Stimulated activated CD8-positive, alpha-beta memory T cell treated with anti-CD3 and anti-CD28 coated beads, Interleukin-12 subunit alpha, Interleukin-12 subunit beta, amount 100 ng/mL, for 1 hour (primary cell): ENCODE data around the gene ZBTB7A.
A peak's percentile ranks its signal among the peaks of the same experiment; 100 is the strongest.

Source experiments
- DNase-seq: peaks from one replicate; pipeline ENCODE4 v3.0.0-alpha.2; 2020; ENCODE audit warnings: low read depth

Gene ZBTB7A

DNA sequence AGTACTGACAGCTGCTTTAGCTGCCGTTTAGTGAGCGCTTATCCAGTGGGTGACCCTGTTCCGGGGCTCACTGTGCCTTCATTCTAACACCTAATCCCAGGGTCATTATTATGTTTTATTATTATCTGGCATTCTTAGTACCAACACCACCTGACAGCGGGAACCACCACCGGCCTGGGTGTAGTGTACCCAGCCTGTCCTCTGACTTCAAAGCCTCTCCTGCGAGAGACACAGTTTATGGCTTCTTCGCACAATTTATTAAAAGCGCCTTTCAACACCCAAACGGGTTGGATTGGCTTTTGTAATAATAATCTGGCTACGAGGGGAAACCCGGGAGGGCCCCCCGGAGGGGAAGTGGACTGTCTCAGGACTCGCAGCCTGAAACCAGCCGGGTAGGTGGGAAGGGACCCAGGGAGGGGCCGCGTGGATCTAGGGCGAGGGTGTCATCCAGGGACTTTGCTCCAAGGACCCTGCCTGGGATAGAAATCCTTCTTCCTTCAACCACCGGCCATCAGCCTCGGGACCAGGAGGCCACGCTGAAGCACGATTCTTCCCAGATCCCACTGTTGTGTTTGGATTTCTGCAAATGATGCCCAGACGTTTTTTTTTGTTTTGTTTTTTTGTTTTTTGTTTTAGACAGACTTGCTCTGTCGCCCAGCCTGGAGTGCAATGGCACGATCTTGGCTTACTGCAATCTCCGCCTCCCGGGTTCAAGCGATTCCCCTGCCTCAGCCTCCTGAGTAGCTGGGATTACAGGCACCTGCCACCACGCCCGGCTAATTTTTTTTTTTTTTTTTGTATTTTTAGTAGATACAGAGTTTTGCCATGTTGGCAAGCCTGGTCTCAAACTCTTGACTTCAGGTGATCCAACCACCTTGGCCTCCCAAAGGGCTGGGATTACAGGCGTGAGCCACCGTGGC is 1.6 kb upstream of the ZBTB7A start:
- DNase-seq: no peak

DNA sequence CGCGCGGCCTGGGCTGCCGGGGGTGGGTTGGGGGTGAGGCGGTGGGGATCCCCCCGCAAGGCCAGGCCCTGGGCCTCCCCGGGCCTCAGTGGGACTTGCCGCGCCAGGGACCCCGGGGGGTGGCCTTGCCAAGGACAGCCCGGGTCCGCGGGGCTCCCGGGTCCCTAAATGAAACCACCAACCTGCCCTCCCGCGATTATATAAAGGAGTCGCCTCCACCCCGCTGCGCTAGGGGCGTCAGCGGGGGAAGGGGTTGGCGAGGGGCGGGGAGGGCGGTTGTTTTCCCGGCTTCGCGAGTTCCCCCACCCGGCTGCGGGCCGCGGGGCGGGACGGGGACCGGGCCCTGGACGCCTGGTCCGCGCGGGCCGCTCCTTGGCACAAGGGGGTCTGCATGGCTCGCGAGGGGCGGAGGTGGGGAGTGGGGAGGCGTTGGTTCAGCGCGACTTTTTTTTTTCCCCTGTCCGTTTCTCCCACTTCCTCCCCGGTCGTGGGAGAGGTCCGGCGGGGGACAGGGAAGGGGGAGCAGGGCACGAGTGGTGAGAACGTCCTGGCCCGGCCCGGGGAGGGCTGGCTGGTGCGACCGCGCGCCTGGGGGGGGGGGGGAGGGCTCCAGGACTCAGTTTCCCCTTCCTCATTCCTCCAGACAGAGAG is 822 bp upstream of the ZBTB7A start:
- no peak for DNase-seq

DNA sequence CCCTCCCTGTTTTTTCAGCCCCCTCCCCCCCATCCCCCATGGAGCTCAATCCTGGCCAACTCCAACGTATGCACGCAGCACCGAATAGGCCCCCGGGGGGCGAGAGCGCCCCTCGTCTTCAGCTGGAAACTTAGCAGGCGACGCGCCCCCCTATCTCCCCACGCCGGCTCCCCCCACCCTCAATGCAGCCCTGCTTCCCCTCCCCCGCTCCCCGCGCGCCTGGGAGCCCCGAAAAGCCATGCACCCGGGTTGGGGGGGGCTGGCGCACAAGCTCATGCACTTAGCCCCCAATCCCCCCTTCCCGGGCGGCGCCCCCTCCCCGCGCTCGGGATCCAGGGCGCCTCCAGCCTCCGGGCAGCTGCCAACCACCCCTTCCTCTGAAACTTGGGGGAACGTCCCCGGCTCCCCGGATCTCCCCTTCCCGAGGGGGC is 508 bp downstream of the ZBTB7A start:
- DNase-seq: no peak

DNA sequence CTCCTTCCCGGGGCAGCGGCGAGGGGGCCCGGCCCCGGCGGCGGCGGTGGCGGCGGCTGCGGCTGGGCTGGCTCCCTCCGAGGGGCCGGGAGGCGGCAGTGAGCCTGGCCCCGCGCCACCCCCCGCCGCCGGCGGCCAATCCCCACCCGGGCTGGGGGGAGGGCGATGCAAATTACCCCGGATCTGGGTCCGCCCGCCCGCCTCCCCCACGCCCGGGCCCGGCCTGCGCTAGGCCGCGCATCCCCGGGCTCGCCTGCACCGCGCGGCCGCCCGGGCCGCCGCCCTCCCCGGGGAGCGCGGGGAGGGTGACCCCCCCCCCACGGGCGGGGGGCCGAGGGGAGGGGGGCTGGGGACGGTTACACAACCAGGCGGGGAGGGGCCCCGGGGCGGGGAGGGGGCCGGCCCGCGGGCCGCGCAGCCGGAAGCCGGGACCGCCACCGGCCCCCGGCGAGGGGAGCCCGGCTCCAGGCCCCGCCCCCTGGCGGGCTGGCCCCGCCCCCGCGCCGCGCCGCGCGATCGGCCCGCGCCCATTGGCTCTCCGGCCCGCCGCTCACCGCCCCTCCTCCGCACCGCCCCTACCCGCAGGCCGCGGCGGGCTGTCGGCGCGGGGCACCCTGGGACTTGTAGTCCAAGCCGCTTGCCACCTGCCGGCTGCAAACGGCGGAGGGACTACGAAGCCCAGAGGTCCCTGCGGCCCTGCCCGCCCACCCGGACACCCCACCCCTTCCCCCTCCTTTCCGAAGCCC is 1.1 kb downstream of the ZBTB7A start:
- peak; percentile 91 for DNase-seq

DNA sequence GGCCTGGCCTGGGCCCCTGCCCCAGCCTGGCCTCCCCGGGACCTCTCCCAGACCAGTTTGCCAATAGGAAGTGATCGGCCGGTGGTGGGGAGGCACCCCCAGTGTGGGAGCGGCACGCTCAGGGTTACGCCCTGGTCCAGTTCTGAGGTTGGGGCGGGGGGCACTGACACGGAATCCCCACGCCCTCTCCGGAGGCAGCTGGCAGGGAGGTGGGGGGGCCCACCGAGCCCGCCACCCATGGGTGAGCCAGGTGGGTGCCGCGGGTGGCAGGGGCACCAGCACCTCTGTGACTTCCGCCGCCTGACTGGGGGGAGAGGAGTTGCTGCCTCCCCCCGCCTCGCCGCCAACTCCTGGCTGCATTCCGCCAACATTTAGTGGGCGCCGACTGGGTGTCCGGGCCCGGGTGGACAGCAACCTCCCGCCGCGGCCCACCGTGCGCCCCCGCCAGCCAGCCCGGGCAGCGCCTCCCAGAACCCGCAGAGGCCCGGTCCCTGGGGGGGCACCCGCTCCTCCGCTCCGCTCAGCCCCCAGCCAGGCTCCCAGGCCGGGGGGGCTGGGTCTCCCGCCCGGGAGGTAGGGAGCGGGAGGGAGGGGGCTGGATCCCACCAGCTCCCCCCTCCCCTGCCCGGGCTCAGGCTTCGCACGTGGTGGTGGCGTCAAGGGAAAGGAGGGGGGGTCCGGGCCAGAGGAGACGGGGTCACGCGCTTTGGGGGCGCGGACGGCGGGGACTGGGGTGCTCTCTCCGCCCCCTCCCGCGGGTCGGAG is 2.0 kb downstream of the ZBTB7A start:
- no peak for DNase-seq

DNA sequence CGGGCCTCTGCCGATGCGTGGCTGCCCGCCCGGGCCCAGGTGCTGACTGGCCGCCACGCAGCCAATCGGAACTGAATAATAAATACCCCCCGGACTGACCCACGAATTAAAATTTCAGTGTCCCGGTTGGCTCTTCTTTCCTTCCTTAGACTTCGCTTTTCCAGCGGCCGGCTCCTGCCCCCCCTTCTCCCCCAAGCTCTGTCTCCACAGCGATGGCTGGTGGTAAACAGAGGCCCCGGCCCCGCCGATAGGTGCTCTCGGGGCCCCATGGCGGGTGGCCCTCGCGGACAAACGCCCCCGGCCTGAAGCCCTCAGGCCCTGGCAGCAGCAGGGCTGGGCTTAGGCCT is 2.6 kb downstream of the ZBTB7A start:
- no peak for DNase-seq

DNA sequence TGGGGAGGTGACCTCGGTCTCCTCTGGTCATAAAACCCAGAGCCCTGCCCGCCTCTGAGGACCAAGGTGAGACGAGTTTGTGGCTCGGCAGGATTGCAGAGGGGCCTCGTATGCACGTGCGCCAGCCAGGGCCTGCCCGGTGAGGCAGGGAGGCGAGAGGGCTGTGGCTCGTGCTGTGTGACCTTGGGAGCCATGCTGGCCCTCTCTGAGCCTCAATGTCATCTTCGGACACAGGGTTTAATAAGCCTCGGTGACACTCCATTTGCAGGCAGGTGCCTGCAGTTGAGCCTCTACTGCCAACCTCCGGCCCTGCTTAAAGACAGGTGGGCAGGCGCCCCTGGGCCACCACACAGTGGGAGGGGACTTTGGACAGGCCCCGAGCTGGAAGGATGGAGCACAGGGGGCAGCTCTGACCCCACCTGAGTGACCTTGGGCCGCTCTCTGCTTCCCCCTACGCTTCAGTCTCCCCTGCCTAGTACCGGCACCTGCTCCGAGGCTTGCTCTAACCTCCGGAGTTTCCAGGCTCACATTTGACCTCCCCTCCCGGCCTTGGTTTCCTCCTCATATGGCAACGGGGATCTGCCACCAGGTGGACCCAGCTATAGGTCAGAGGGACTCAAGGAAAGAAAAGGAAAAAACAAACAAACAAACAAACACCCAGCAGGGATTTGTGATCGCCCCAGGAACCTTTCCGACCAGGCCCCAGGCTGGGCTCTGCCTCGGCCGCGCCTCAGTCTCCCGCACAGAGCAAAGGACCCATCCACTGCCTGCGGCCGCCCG is 3.1 kb downstream of the ZBTB7A start:
- no peak for DNase-seq

DNA sequence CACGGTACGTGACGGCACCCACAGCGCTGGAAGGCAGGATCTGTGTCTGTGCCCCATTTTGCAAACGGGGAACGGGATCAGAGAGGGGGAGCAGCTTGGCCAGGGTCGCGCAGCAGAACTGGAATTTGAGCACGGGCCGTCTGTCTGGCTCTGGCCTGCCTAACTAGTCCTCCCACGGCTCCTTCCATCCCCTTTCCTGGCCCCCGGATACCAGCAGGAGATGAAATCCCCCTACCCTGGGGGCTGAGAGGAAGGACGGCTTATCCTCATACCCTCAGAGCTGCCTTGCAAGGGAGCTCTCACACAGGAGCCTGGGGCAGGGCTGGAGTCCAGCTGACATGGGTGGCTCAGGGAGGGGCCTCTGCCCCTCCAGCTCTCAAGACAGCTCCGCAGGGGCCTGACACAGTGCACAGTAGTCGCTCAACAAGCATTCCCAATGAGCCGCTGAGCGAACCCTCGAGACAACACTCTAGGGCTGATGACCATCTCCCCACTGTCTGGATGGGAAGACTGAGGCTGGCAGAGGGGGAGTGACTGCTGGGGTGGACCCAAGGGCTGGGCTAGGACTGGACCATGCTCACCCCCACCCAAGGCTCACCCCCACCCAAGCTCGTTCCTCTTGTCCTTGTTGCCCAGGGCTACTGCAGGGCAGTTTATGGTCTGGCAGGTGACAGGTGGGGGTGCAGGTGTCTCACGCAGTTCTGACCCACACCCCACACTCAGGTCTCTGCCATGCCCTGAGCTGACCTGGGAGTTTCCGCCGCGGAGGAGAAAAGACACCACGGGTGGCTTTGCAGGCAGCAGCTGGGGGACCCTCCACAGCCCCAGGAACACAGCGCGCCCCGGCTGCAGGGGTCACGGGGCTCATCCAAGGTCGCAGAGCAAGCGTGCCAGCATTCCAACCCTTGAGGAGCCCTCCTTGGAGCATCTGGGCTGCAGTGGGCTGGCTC is 4.0 kb downstream of the ZBTB7A start:
- DNase-seq: no peak

DNA sequence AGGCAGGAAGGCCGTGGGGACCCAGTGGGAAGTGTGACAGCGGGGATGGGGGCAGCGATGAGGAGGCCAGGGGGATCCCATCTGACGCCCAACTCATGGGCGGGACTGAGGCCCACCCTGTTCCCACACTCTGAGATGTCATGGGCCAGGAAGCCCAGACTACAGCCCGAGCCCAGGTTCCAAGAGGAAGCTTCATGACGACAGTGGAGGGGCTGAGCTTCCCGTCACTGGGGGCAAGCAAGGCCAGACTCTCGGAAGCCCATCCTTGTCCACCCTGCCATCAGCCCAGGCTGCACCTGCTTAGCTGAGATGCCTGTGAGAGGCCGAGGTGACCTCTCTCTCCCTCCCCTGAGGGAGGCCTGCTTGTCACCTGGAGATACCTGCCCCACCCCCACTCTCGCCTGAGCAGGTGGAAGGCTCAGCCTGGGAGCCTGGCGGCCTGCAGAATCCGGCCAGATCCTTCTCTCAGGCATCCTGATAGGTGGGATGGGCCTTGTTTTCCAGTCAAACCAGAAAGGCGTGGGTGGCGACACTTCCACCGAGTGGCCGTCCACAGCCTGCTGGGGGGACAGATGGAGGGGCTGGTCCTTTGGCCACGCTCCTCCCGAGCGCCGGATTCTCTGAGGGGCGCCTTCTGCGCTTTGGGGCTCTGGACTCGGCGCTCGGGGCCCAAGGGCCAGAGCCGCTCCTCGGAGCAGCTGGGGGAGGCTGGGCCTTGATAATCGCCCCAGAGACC is 4.8 kb downstream of the ZBTB7A start:
- no peak for DNase-seq

DNA sequence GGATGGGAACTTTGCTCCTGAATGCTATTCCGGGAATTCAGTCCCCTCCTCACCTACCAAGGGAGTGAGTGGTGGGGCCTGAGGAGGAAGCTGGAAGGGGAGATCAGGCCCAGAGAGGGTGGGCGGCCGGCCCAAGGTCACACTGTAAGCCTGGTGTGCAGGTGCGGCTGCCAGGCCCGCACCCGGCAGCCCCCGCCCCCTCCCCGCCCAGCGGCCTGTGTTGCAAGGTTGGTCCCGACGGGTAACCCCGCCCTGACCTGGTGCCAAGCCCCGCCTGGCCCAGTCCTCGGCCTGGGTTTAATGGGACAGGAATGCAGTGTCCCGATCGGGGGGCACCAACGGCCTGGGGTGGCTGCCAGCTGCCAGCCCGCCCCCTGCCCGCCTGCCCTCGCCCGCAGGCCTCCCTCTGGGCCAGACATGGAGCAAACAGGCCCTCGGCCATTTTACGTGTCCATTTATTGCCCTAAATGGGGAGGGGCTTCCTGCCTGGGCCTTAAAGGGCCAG is 5.5 kb downstream of the ZBTB7A start:
- no peak for DNase-seq

DNA sequence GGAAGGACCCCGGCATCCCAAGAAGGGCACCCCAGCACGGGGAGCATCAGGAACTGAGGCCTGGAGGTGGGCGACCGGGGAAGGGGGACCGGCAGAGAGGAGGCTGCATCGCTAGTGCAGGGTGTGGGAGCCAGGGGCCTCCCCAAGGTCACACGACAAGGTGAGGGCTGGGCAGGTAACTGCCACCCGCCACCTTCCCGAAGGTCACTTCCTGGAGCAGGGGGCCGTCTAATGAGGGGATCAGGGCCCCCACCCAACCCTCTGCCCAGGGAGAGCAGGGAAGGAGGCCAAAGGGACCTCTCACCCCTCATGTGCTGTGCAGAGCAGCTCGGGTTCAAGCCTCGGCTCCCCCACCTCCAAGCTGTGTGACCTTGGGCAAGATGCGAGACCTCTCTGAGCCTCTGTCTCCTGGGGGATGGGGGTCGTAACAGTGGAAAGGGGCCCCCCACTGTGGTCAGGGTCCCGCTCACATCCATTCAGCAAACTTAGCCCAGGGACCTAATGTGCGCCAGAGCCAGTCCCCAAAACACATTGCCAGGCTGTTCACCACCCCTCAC is 6.0 kb downstream of the ZBTB7A start:
- DNase-seq: no peak

DNA sequence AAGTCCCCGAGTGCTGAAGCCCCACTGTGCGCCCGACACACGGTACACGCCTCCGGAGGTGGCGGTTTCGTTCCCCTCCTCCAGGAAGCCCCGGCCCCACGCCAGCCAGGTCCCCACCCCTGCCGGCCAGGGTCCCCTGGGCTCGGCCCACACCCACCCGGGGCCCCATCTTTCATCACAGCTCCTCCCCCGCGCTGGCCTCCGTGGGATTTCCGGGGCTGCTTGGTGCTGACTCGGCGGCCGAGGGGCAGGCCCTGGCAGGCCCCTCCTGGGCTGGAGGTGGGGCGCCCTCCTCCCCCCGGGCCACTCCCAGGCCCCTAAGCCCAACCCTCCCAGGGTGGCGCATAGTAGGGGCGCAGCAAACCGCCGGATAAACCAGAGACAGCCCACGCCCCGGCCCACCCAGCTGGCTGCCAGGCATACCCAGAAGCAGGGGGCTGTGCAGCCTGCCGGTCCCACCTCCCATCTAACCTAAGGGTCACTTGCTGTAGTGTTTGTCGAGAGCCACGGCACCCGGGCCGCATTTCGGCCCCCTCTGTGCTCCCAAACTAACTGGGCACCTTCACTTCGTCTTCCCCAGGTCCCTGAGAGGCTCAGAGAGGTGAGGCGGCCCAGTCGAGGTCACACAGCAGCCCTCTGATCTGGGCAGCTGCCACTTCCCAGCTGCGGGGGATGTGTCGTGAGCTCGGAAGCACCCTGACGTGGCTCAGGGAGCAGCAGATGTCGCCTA is 6.6 kb downstream of the ZBTB7A start:
- DNase-seq: peak; percentile 48

DNA sequence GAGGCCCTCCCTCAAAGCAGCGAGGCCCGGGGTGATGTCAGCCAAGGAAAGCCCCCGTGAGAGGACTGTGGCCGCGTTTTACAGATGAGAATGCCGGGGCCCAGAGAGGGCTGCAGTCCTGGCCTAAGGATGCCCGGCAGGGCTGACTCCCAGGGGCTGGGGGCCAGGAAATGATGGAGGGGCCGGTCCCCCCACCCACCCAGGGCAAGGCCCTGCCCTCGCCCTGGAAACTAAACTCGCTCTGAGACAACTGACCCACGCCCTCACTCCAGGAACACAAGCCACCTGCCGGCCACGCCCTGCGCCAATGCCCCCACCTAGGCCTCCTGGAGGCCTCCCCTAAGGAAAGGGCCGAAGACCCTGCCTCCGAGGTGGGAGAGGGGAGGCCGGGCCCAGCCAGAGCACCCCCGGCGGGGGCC is 7.2 kb downstream of the ZBTB7A start:
- DNase-seq: no peak

DNA sequence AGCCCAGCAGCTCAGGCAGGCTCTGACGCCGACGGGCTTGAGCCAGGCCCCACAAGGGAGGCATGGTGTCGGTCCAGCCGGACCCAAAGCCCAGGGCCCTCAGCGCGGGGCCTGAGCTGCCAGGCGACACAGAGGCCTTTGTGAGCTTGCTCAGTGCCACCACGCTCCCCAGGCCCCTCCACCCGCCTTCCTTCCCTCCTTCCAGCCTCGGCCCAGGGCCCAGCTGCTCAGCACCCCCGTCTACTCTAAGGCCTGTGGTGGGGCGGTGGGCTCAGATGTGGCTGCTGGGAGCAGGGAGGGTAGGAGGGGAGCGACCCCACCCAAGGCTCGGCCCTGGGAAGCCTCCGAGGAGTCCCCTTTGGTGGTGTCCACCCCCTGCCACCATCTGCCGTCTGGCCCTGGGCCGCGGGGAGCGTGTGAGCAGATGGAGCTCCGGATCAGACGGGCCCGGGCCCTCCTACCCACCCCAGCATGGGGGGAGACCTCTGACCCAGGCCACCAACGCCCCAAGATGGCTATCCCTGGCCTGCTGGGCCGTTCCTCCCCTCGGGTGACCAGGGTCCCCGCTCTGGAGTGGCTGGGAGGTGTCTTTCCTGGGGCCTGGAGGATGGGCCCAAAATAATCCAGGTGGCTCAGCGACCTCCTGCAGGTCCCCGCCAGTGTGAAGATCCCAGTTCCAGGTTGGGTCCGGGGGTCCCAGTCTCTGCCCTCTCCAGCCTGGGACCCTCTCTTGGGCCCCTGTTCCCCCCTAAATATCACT is 7.8 kb downstream of the ZBTB7A start:
- no peak for DNase-seq

DNA sequence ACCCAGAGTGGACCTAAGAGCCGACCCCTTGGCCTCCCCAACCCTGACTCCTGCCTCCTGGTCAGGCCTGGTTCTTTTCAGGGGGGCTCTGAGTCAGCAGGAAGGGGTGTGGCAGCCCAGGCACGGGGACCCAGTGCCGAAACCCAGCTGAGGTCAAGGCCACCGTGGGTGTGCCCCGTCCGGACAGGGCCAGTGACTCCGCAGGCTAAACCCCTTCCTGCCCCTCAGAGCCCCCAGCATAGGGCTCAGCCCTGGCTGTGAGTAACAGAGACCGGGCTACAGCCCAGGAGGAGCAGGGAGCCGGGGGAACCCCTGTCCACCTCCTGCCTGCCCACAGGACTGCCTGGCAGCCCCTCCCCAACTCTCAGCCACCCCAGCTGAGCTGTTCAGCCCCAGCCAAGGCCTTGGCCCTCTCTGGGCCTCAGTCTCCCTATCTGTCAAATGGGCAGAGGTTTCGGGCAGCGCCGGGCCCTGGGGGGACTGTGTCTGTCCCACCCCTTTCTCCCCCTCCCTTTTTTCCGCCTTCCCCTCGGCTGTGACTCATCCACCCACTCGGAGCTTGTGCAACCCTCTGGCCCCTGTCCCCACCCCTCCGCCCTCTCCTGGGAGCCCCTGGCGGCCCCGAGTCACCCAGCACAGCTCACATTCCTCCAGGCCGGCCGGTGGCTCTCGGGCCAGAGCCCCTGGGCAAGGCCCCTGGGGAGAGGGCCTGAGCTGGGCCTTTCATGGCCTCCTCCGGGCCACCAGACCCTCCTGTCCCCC is 8.6 kb downstream of the ZBTB7A start:
- peak; percentile 44 for DNase-seq

DNA sequence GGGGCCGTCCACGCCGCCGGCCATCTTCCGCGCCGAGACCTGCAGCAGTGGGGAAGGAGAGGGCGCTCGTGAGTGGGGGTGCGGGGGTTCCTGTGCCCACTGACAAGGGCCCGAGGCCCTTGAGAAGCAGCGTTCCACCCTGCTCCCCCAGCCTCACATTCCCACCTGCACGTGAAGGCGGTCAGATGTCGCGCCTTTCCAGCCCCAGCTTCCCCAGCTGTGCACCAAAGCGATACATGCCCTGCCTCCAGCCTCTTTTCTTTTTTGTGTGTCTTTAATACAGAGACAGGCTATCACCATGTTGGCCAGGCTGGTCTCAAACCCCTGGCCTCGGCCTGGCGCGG is 11.5 kb downstream of the ZBTB7A start:
- no peak for DNase-seq
